CD1c-positive myeloid dendritic cell (primary cell): ENCODE data around the gene AGBL4.

Source experiments
- DNase-seq: peaks from one replicate; pipeline ENCODE4 v3.0.0-alpha.2; 2016; ENCODE audit errors: extremely low spot score

AGBL4 gene

GRCh38 chr1:48488721-48489120 lies 1535.0 kb downstream of the AGBL4 start:
- no peak for DNase-seq
